Upper lobe of left lung (tissue), 6 donors: ENCODE results near the gene PGP. TPM values are rescaled to one million over a fixed set of nuclear protein-coding genes. Genes with fewer than 3 reads are reported as not detected.

ENCODE experiments used
- ATAC-seq, 2 donors: fragments of 200-7000 bp; cut with Tn5 transposase; one replicate each; pipeline ENCODE4 v1.9.1; 2022; ENCODE audit warnings: mild to moderate bottlenecking in 2 of 2, moderate library complexity in 2 of 2; ENCODE audit not compliant: low FRiP score in 2 of 2
- DNase-seq, 2 donors: peaks; one replicate each; pipeline ENCODE4 v3.0.0-alpha.2; 2019 to 2020
- H3K27ac ChIP-seq, 4 donors: fragments of 200-600 bp; sonication (generic); one replicate each; pipeline ENCODE4 v1.5.1; 2016 to 2019
- H3K27me3 ChIP-seq, 4 donors: fragments of 200-600 bp; sonication (generic); one replicate each; pipeline ENCODE4 v1.5.1; 2017 to 2019
- H3K36me3 ChIP-seq, 4 donors: fragments of 200-600 bp; sonication (generic); one replicate each; pipeline ENCODE4 v1.5.1; 2016 to 2019
- H3K4me1 ChIP-seq, 4 donors: fragments of 200-600 bp; sonication (generic); one replicate each; pipeline ENCODE4 v1.5.1; 2018 to 2019
- H3K4me3 ChIP-seq, 4 donors: fragments of 200-600 bp; sonication (generic); one replicate each; pipeline ENCODE4 v1.5.1; 2017 to 2019; ENCODE audit warnings: mild to moderate bottlenecking in 2 of 4, moderate library complexity in 1 of 4
- H3K9me3 ChIP-seq, 4 donors: fragments of 200-600 bp; sonication (generic); one replicate each; pipeline ENCODE4 v1.5.1; 2018 to 2019
- EP300 ChIP-seq, 4 donors: sonication (generic); formaldehyde crosslinking; IDR thresholded peaks; one replicate each; pipeline ENCODE4 v1.5.1; 2017; ENCODE audit warnings: antibody characterized with exemption in 4 of 4, control low read depth in 2 of 4
- POLR2A ChIP-seq, 4 donors: fragments of 450-650 bp; IDR thresholded peaks; one replicate each; pipeline ENCODE4 v1.5.1; 2016 to 2017; ENCODE audit warnings: antibody characterized with exemption in 4 of 4, mild to moderate bottlenecking in 2 of 4
- POLR2AphosphoS5 ChIP-seq, 2 donors: sonication (generic); formaldehyde crosslinking; IDR thresholded peaks; one replicate each; pipeline ENCODE4 v1.5.1; 2017; ENCODE audit warnings: antibody characterized with exemption in 2 of 2
- WGBS, 2 donors: methylation state at CpG; one replicate each; pipeline ENCODE4 v1.1.5; 2017 to 2018; 5-methylcytosine and 5-hydroxymethylcytosine counted together
- total RNA-seq, 6 donors: library from RNA; depleted of rRNA in 4 of 6; stranded (reverse); fragments of >200 nt in 4 of 6; gene quantifications; one replicate each; pipeline versions ENCODE4 v1.1.0 to v1.2.1, GENCODE V29; 2016 to 2021
- TF ChIP-seq, protein P1 (sequence below), 6 experiments: fragments of 450-650 bp in 4 of 6; fragments of 200-600 bp in 2 of 6; sonication (generic) in 2 of 6; IDR thresholded peaks; one replicate each; pipeline ENCODE4 v1.5.1; 2016 to 2019; ENCODE audit warnings: antibody characterized with exemption in 6 of 6
- donor health status: DM: no; HTN: no; CAD: no; lungs with moderate emphysema.
- donor health status: DM: no; HTN: yes; CAD: no; lungs with severe emphysema.

PGP gene
- total RNA-seq, 6 donors from 2014 or later, result 18.6 to 32.5 (median 21.7) TPM

DNA sequence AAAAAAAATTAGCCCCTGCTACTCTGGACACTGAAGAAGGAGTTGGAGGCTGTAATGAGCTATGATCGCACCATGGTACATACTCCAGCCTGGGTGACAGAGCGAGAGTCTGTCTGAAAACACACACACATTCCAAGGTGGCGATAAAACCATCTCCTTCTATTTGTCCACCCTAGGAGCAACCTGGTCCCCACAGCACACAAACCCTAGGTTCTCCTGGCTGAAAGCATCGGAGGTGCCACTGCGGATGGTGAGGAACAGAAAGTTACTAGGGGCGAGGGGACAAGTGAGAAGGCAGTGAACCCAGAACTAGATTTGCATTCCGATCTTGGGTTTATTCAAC is 38.1 kb upstream of the PGP start:
- Histone ChIP-seq H3K27me3 (no peaks in the 10 kb centered on the region), H3K27ac (no peak overlapping the region), H3K4me3 (no peak overlapping the region), H3K36me3 (peaks cover 31 to 52% (median 48%) of the 10 kb centered on the region in 4 donors), H3K9me3 (no peaks in the 10 kb centered on the region), H3K4me1 (peaks cover 16 to 22% (median 18%) of the 10 kb centered on the region in 4 donors)
- 94% methylated on average over 7 of the region's 7 CpGs for WGBS, 2 donors
- ATAC-seq (no peak), DNase-seq (no peak)
- TF ChIP-seq EP300 (IDR thresholded peaks at IDR 0.05) (no peak), POLR2AphosphoS5 (IDR thresholded peaks at IDR 0.05) (no peak), POLR2A (IDR thresholded peaks at IDR 0.05) (no peak)
- TF ChIP-seq, protein P1, sequence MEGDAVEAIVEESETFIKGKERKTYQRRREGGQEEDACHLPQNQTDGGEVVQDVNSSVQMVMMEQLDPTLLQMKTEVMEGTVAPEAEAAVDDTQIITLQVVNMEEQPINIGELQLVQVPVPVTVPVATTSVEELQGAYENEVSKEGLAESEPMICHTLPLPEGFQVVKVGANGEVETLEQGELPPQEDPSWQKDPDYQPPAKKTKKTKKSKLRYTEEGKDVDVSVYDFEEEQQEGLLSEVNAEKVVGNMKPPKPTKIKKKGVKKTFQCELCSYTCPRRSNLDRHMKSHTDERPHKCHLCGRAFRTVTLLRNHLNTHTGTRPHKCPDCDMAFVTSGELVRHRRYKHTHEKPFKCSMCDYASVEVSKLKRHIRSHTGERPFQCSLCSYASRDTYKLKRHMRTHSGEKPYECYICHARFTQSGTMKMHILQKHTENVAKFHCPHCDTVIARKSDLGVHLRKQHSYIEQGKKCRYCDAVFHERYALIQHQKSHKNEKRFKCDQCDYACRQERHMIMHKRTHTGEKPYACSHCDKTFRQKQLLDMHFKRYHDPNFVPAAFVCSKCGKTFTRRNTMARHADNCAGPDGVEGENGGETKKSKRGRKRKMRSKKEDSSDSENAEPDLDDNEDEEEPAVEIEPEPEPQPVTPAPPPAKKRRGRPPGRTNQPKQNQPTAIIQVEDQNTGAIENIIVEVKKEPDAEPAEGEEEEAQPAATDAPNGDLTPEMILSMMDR (IDR thresholded peaks at IDR 0.05), result no peak

DNA sequence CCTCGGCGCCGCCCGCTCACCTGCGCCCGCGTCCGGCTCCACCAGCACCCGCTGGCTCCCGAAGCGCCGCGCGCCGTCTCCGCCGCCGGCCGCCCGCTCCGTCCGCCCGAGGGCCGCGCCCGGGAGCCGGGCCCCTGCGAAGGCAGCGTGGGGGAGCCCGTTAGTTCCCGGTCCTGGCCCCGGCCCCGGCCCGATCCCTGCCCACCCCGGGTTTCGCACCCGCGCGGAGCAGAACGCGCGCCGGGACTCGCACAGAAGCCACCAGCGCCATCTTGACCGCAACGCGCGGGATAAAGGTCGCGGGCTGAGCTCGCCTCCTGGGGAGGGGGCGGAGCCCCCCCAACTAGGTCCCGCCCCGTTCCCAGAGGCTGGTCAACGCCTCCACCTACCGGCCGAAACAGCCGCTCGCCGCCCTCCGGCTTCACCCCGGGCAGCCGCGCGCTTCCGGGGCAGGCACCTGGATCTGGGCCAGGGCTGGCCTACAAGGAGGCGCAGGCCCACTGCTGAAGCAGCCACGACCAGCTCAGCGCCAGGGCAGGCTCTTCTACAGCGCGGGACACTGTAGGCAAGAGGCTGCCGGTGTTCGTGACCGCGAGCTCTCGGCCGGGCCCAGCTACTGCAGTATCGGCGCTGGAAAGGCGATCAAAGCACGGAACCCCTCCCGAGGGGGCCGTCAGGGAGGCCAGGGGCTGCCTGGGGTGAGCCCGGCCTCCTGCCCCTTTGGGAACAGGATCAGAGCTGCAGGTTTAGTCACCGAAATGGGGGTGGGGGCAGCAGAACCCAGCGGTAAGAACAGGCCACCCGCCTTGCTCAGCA is 36.9 kb upstream of the PGP start, which contains the start of gene ECI1:
TSS of gene ECI1 (minus strand) at position 292 of the 816 bp plus-strand sequence. CDS start at position 271, 21 bp downstream.
- TF ChIP-seq, protein P1 (IDR thresholded peaks at IDR 0.05), result peak; percentile 59 to 96 (median 89)
- TF ChIP-seq EP300 (IDR thresholded peaks at IDR 0.05) (peak in 1 of 4 donors; percentile 51), POLR2A (IDR thresholded peaks at IDR 0.05) (peak in 3 of 4 donors; percentile 63 to 87 (median 74)), POLR2AphosphoS5 (IDR thresholded peaks at IDR 0.05) (peak; percentile 72 to 85)
- DNase-seq (peak; percentile 97 to 98), ATAC-seq (peak; percentile 99)
- Histone ChIP-seq H3K4me3 (peak within 1 kb of the TSS; percentile 67 to 86 (median 71)), H3K9me3 (no peaks in the 10 kb centered on the region), H3K4me1 (peaks cover 16 to 22% (median 18%) of the 10 kb centered on the region in 4 donors), H3K36me3 (peaks cover 26 to 43% (median 39%) of the 10 kb centered on the region in 4 donors), H3K27me3 (no peaks in the 10 kb centered on the region), H3K27ac (peak within 1 kb of the TSS; percentile 83 to 91 (median 86))
- WGBS, 2 donors, result 6 to 17% methylated on average over 4 to 17 of the region's 88 CpGs

DNA sequence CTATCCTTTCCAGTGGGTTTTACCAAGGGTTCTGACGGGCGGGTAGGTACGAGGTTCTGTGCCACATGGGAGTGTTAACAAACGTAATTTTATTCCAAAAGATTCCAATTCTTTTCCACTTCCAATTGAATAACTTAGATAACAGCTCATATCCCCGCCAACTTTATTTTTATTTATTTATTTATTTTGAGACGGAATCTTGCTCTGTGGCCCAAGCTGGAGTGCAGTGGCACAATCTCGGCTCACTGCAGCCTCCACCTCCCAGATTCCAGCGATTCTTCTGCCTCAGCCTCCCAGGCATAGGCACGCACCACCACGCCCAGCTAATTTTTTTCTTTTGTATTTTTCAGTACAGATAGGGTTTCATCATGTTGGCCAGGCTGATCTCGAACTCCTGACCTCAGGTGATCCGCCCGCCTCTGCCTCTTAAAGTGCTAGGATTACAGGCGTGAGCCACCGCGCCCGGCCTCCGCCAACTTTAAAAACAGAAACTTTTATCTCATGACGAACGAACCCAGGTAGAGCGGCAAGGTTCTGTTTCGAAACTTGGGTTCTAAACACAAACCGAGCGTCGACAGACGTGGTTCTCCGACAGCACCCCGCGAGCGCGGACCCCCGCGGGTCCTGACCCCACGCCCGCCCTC is 36.1 kb upstream of the PGP start:
- Histone ChIP-seq H3K27me3 (no peaks in the 10 kb centered on the region), H3K27ac (peak overlapping the region; percentile 83 to 91 (median 86)), H3K9me3 (no peaks in the 10 kb centered on the region), H3K4me3 (peak overlapping the region; percentile 67 to 86 (median 71)), H3K36me3 (peaks cover 19 to 43% (median 39%) of the 10 kb centered on the region in 4 donors), H3K4me1 (peaks cover 16 to 22% (median 18%) of the 10 kb centered on the region in 4 donors)
- TF ChIP-seq, protein P1 (IDR thresholded peaks at IDR 0.05), result no peak
- TF ChIP-seq EP300 (IDR thresholded peaks at IDR 0.05) (no peak), POLR2AphosphoS5 (IDR thresholded peaks at IDR 0.05) (no peak), POLR2A (IDR thresholded peaks at IDR 0.05) (no peak)
- DNase-seq (peak in 1 of 2 donors; percentile 59), ATAC-seq (no peak)
- WGBS, 2 donors, result 11 to 12% methylated on average over 26 to 34 of the region's 35 CpGs

DNA sequence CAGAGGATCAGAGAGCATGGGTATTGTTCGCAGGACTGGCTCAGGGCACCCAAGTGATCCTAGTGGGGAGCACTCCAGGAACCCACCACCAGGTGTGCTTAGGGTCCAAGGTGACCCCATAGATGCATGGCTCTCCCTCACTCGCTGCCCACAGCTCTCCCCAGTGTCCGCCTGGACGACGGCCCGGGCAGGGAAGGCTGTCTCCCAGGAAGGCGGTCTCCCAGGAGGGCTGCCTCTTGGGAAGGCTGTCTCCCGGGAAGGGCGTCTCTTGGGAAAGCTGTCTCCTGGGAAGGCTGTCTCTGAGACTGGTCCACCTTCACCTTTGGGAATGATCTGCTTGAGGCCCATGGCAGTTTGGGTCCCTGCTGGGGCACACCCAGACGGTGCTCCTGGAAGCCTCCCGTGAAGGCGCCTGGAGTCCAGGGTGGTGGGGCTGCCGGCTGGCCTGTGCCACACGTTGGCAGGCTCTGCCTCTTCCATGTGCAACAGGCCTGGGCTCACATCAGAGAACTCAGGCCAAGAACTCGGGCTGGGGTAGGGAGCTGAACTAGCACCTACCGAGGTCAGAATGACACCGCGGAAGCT is 31.8 kb upstream of the PGP start:
- ATAC-seq, result no peak
- Histone ChIP-seq H3K36me3 (peaks cover 12 to 51% (median 43%) of the 10 kb centered on the region in 4 donors), H3K4me3 (no peak overlapping the region), H3K27me3 (no peaks in the 10 kb centered on the region), H3K9me3 (no peaks in the 10 kb centered on the region), H3K27ac (no peak overlapping the region), H3K4me1 (peaks cover 8 to 16% (median 11%) of the 10 kb centered on the region in 4 donors)
- no peak for DNase-seq
- TF ChIP-seq, protein P1 (IDR thresholded peaks at IDR 0.05), result no peak
- TF ChIP-seq POLR2A (IDR thresholded peaks at IDR 0.05) (no peak), EP300 (IDR thresholded peaks at IDR 0.05) (no peak), POLR2AphosphoS5 (IDR thresholded peaks at IDR 0.05) (no peak)
- 95 to 99% methylated on average over 10 to 18 of the region's 18 CpGs for WGBS, 2 donors
